ENCODE results near the gene SLCO4A1. TPM values are rescaled to one million over a fixed set of nuclear protein-coding genes. Genes with fewer than 3 reads are reported as not detected.

Gene SLCO4A1
- total RNA-seq, 1 experiment from 2014 or later: 27.0 TPM

DNA sequence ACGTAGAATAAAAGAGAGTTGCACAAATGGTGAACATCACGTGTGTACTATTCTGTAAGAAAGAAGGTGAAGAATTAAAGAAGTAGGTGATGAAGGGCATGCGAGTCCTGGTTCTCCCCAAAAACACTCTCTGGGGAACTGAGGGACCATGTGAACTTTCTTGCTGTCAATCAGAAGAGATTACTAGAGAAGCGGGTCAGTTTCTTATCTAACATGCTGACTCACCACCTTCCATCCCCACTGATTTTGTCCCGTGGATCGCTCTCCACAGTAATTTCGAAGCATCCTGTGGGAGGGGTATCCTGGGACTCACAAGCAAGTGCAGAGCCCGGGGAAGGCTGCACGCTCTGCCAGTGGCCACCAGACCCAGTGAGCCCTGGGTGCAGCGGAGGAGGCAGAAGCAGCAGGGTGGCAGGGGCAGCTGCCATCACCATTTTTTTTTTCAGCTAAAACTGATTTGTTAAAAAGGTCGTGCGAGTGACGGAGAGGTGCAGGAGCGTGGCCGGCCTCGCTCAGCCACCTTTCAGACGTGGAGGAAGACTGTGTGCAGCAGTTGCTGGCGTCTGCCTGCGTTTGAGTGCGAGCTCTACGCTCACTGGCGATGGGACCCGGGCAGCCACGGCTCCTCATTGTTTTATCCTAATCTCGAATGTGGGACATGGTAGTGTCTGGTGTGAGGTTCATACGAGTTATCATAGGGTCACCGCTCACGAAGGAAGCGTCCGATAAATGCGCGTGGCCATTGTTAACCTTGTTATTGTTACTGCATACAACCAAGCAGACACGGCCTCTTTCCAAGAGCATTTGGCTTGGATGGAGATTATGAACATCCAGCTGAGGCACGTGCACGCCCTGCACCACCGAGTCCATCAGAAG lies 28.0 kb upstream of the SLCO4A1 start:
- Mint-ChIP-seq H3K9me3 (ENCODE audit: unreplicated experiment) (no peaks in the 10 kb centered on the region), H3K36me3 (ENCODE audit: insufficient read depth, unreplicated experiment) (no peaks in the 10 kb centered on the region), H3K27ac (ENCODE audit: low read depth, unreplicated experiment) (no peak overlapping the region), H3K4me1 (ENCODE audit: insufficient read depth, unreplicated experiment) (no peaks in the 10 kb centered on the region), H3K4me3 (ENCODE audit: unreplicated experiment) (no peak overlapping the region), H3K27me3 (ENCODE audit: insufficient read depth, unreplicated experiment) (peaks cover 11% of the 10 kb centered on the region)
- POLR2A ChIA-PET: interaction anchor here (1.3 to 1.7 kb wide), 2 partner anchors 9 to 11 kb away, joined by 3 to 6 read pairs; no protein-coding TSS in a partner anchor
- intact Hi-C loops (cut with micrococcal nuclease): no loop called here
- no peak for DNase-seq (ENCODE audit: unreplicated experiment)
- CTCF ChIA-PET: interaction anchor here (0.6 to 2.4 kb wide), 5 partner anchors 9 to 206 kb away, joined by 3 to 13 read pairs (median 4); no protein-coding TSS in a partner anchor
- TF ChIP-seq, protein P1, sequence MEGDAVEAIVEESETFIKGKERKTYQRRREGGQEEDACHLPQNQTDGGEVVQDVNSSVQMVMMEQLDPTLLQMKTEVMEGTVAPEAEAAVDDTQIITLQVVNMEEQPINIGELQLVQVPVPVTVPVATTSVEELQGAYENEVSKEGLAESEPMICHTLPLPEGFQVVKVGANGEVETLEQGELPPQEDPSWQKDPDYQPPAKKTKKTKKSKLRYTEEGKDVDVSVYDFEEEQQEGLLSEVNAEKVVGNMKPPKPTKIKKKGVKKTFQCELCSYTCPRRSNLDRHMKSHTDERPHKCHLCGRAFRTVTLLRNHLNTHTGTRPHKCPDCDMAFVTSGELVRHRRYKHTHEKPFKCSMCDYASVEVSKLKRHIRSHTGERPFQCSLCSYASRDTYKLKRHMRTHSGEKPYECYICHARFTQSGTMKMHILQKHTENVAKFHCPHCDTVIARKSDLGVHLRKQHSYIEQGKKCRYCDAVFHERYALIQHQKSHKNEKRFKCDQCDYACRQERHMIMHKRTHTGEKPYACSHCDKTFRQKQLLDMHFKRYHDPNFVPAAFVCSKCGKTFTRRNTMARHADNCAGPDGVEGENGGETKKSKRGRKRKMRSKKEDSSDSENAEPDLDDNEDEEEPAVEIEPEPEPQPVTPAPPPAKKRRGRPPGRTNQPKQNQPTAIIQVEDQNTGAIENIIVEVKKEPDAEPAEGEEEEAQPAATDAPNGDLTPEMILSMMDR (IDR thresholded peaks at IDR 0.05; ENCODE audit: unreplicated experiment): no peak
- no TSS peak for BruUV-seq (replicated peaks)

- no TSS peak for BruUV-seq (replicated peaks)
- H3K27ac Mint-ChIP-seq (ENCODE audit: low read depth, unreplicated experiment): no peak overlapping the region
- intact Hi-C loops (cut with micrococcal nuclease): loop anchor here (5.0 kb wide), 1 partner anchor 98 kb away; no protein-coding TSS in a partner anchor
- no peak for DNase-seq (ENCODE audit: unreplicated experiment)
- H3K4me3 Mint-ChIP-seq (ENCODE audit: unreplicated experiment): no peak overlapping the region
- no peaks in the 10 kb centered on the region for H3K4me1 Mint-ChIP-seq (ENCODE audit: insufficient read depth, unreplicated experiment)
- no peaks in the 10 kb centered on the region for H3K9me3 Mint-ChIP-seq (ENCODE audit: unreplicated experiment)
- peaks cover 11% of the 10 kb centered on the region for H3K27me3 Mint-ChIP-seq (ENCODE audit: insufficient read depth, unreplicated experiment)
- TF ChIP-seq, protein P1 (IDR thresholded peaks at IDR 0.05; ENCODE audit: unreplicated experiment): no peak
- H3K36me3 Mint-ChIP-seq (ENCODE audit: insufficient read depth, unreplicated experiment): no peaks in the 10 kb centered on the region
- CTCF ChIA-PET: interaction anchor here (0.6 to 2.4 kb wide), 5 partner anchors 9 to 205 kb away, joined by 3 to 13 read pairs (median 4); no protein-coding TSS in a partner anchor
- POLR2A ChIA-PET: interaction anchor here (1.3 kb wide), 1 partner anchor 9 kb away, joined by 3 read pairs; no protein-coding TSS in a partner anchor
Measured at GRCh38 chr20:62614961-62615680, 27.2 kb upstream of the SLCO4A1 start.

DNA sequence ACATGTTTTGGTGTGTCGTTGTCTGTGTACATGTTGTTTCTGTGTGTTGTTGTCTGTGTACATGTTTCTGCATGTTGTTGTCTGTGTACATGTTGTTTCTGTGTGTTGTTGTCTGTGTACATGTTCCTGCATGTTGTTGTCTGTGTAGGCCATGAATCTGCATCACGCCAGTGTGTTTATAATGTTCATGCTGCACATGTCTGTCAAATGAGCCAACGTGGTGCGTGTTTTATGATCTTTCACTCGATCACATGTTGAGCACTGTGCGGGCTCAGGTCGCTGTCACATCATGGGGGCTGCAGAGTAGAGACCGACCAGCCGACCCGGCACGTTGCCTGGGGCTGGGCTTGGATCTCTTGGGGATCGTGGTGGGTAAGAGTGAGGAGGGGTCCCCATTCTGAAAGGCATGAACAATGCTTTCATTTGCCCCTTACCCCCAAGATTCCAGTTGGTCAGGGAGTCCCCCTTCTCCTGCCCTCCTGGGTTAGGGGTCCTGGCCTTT lies 26.5 kb upstream of the SLCO4A1 start:
- DNase-seq (ENCODE audit: unreplicated experiment): no peak
- ChIA-PET POLR2A (interaction anchor here (1.1 kb wide), 1 partner anchor 13 kb away, joined by 3 read pairs; no protein-coding TSS in a partner anchor), CTCF (interaction anchor here (0.7 to 2.7 kb wide), 9 partner anchors 9 to 227 kb away, joined by 3 to 63 read pairs (median 5); no protein-coding TSS in a partner anchor)
- H3K4me1 Mint-ChIP-seq (ENCODE audit: insufficient read depth, unreplicated experiment): no peaks in the 10 kb centered on the region
- no peaks in the 10 kb centered on the region for H3K9me3 Mint-ChIP-seq (ENCODE audit: unreplicated experiment)
- TF ChIP-seq, protein P1 (IDR thresholded peaks at IDR 0.05; ENCODE audit: unreplicated experiment): no peak
- peaks cover 7% of the 10 kb centered on the region for H3K27me3 Mint-ChIP-seq (ENCODE audit: insufficient read depth, unreplicated experiment)
- BruUV-seq (replicated peaks): no TSS peak
- no peaks in the 10 kb centered on the region for H3K36me3 Mint-ChIP-seq (ENCODE audit: insufficient read depth, unreplicated experiment)
- intact Hi-C loops (cut with micrococcal nuclease): loop anchor here (5.0 kb wide), 1 partner anchor 98 kb away; no protein-coding TSS in a partner anchor
- H3K27ac Mint-ChIP-seq (ENCODE audit: low read depth, unreplicated experiment): no peak overlapping the region
- no peak overlapping the region for H3K4me3 Mint-ChIP-seq (ENCODE audit: unreplicated experiment)
